T-helper 1 cell treated with Interleukin-12 subunit alpha and Interleukin-12 subunit beta and Interleukin-4 antibody, amounts not matched to agents 30 ng/mL and 1 ng/mL, for 36 hours (primary cell): ENCODE measurements around the gene PGAP3. TPM values are rescaled to one million over a fixed set of nuclear protein-coding genes. Genes with fewer than 3 reads are reported as not detected.

ENCODE experiments used
- intact Hi-C: fragments of 100-400 bp; cut with micrococcal nuclease; formaldehyde crosslinking; loops from one replicate; pipeline ENCODE4 v1.15.1; 2024
- total RNA-seq: library from RNA; stranded (reverse); gene quantifications from 2 replicates; pipeline ENCODE4 v1.2.3, GENCODE V29; 2022

The PGAP3 gene
- total RNA-seq, 1 donor from 2014 or later = 22.1 TPM

DNA sequence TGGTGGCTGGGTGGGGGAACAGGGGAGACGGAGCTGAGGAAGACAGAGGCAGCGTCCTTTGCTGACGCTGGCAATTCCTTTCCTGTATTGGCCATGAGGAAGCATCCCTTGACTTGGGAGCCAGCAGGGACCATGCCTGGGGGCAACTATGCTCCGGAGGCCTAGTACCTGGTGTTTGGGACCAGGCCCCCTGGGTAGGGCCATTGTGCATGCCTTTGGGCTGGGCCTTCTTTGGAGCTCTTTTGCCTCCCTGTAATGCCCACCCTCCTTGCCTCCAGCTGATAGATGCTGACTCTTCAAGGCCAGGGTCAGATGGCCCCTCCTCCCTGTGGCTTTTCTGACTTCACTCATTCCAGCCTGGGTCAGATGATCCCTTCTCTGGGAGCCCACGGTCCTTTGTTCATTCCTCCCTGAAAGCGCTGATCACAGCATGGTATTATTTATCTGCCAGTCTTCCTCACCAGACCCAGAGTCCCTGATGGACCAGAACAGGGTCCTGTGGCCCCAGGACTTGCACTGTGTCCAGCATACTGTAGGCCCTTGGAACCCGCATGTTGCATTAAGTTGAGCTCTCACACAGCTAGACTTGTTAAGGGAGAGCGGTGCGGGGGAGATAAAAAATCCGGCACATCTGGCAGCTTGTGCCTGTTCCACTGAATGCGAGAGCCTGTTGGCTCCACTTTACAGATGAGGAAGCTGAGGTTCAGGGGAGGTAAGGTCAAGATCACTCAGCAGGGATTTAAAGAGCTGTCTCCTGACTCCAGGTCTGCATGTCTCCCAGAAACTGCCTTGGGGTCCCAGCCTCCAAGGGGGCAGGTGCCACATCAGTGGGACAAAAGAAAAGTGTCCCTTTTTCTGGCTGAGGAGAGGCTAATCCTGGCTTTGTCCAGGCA is 48.0 kb downstream of the PGAP3 start:
- intact Hi-C loops = no loop called here

DNA sequence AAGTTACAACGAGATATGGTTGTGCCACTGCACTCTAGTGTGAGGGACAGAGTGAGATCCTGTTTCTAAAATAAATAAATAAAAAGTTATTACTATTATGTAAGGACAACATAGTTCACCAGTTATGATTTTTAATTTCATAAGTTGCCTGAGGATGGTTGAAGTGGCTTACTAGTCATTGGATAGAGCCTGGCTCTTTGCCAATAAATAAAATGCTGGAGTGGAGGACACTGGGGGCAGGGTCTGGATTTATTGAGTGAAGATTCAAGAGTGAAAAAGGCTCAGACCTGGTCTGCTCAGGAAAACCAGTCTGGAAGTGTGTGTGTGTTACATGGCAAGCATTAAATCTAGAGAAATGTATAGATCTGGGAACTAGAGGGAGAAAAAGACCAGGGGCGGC is 48.8 kb downstream of the PGAP3 start:
- intact Hi-C loops = no loop called here

DNA sequence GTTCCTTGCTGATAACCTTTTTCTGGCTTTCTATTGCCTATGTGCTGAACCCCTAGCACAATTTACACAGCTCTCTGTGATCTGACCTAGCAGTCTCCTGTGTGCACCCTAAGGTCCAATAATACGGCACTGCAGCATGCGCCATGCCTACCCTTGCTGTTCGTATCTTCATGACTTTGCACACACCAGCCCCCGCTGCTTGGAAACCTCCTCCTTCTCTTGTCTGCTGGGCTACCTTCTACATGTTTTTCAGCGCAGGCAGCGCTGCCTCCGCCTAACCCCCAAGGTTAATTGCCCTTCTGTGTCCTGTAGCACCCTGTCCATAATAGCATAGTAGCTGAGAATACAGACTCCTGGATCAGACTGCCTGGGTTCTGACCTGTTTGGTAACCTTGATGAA is 49.5 kb downstream of the PGAP3 start:
- intact Hi-C loops = no loop called here

DNA sequence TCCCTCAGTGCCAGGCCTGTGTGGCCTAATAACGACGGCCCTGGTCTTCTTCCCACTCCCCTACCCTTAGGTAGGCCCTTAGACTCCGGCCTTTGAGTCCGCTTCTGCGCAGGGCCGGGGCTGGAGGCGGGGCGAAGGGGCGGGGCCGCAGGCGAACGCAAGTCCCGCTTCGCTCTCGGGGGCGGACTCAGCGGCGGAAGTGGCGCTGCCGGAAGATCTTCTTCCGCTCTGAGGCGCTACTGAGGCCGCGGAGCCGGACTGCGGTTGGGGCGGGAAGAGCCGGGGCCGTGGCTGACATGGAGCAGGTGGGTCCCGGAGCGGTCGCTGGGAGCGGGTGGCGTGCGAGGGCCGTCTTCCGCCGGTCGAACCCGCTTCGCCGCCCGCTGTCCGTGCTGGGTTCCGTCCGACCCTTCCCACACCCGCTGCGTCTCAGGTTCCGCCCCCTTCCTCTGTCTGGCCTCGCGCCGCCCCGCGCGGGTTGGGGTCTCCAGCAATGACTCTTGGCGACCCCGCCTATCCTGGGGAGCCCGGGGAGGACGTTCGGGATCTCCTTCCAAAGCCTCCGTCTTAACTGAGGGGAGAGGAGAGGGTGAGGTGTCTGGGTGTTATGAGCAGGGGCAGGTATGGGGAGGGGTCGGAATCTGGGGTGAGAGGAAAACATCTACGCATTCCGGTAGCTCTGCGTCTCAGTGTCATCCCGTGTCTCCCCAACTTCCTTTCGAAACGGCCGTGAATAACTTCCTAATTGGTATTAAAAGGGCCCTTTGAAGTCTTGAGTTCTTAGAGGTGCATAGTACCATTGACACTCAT is 50.7 kb downstream of the PGAP3 start, which contains the start of gene STARD3:
Gene STARD3 (plus strand): TSS at position 218 of the 810 bp plus-strand sequence. CDS start 16,388 bp downstream, outside the sequence.
- intact Hi-C loops = loop anchor here (1.0 kb wide), 8 partner anchors 51 to 343 kb away; partner anchors contain the start of genes CDK12, IKZF3, LRRC3C and MIEN1

DNA sequence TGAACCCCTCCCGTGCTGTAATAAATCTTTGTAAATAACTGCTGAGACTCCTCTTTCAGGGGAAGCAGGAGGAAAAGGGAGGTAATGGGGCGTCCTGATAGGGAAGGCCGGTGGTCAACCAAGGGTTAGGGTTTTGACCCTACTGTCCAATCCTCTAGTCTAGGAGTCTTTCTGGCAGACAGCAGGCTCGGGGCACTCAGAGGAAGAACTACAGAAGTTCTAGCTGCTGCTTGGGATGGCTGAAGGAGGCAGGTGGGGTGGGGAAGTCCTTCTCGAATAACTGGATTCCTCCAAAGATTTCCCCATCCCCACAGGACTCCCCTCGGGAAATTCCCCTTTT is 51.3 kb downstream of the PGAP3 start:
- intact Hi-C loops = no loop called here

DNA sequence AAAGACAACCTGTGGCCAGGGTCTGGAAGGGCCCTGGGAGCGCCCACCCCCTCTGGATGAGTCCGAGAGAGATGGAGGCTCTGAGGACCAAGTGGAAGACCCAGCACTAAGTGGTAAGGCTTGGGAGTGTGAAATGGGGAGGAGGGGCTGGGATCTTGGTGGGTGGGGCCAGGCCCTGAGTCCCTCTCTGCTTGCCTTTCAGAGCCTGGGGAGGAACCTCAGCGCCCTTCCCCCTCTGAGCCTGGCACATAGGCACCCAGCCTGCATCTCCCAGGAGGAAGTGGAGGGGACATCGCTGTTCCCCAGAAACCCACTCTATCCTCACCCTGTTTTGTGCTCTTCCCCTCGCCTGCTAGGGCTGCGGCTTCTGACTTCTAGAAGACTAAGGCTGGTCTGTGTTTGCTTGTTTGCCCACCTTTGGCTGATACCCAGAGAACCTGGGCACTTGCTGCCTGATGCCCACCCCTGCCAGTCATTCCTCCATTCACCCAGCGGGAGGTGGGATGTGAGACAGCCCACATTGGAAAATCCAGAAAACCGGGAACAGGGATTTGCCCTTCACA is 52.2 kb downstream of the PGAP3 start:
- intact Hi-C loops = no loop called here

DNA sequence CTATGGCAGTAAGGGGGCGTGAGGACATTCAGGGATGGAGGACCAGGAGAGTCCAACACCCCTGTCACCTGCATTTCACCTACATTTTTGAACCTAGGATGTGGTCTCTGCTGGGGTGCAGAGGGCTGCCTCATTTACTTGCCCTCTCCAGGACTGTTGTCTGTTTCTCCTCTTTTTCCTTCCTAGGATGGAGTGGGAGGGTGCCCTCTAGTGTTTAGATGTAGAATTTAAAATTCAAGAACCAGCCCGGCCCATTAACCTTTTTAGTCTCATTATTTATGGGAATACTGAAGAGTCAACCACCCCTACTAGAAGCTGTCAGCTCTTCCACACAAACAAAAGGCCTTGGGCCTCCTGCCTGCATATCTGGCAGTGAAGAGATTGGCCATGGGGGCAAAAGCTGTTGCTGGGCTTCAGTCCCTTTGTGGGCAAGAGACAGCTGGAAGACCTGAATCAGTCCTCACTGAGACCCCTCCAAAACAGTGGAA is 53.4 kb downstream of the PGAP3 start:
- intact Hi-C loops = loop anchor here (1.0 kb wide), 1 partner anchor 12 kb away; no protein-coding TSS in a partner anchor

DNA sequence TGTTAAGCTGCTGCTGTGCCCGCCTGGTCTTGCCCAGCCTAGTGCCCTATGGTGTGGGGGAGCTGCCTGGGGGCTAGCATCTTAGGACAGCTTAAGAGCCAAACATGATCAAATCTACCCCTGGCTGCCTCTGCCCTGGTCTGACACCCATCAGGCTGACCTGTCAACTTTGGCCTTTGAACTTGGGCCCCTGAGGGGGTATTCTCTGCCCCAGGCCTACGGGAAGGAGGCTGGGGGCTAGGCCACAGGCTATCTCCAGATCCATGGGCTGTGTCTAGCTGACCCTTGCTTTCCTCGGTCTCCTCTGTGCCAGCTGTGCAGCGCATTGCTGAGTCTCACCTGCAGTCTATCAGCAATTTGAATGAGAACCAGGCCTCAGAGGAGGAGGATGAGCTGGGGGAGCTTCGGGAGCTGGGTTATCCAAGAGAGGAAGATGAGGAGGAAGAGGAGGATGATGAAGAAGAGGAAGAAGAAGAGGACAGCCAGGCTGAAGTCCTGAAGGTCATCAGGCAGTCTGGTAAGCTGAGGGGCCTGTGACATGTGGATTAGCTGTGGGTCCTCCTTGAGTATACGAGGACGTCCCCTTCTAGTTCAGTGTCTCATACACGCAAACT is 54.2 kb downstream of the PGAP3 start:
- intact Hi-C loops = loop anchor here (1.0 kb wide), 1 partner anchor 11 kb away; no protein-coding TSS in a partner anchor

DNA sequence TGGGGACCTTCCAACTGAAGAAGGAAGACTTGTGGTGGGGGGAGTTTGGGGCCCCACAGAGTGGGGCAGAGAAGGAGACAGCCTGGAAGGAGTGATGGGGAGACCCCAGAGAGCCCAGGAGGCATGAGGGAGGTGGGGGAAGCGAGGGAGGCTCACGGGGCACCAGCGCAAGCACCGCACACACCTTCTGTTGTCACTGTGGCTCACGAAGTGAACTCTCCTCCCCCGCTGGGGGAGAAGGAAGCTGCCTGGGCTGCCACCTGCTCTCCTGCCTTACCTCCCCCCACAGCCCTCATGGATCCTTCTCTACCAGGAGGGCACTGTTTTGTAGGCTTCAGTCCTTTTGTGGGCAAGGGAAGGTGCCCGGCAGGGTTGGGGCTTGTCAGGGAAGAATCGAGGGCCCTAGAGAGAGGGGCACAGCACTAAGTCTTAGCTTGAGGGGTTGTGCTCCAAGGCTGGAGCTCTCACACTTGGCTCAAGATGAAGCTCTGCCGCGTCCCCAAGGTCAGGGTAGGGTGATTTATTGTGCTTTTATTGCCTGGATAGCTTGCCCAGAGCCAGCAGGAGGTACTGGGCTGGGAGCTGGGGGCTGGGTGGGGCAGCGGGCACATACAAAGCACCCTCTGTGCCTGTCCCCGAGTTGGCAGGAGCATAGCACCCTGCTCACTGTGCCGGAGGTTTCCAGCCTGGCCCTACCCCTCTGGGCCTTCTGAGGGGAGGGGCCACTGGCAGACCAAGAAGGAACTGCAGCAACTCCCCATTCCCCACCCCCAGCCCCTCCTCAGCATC is 55.5 kb downstream of the PGAP3 start:
- intact Hi-C loops = no loop called here

DNA sequence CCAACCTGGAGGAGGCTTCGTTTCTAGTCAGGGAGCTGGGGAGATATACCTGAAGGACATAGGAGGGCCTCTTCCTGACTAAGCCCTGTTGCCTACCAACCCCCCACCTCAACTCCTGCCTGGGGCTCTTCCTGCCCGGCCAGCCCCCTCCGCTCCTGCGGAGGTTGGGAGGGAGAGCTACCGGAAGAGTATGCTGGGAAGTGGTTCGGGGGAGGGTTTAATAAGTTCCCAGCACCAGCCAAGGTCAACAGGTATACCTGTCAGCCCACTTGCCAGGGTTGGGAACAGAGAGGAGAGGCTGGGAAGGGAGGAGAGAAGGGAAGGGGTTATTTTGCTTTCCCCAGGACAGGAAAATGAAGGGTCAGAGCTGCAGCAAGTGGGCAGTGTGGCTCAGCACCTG is 56.5 kb downstream of the PGAP3 start:
- intact Hi-C loops = no loop called here

DNA sequence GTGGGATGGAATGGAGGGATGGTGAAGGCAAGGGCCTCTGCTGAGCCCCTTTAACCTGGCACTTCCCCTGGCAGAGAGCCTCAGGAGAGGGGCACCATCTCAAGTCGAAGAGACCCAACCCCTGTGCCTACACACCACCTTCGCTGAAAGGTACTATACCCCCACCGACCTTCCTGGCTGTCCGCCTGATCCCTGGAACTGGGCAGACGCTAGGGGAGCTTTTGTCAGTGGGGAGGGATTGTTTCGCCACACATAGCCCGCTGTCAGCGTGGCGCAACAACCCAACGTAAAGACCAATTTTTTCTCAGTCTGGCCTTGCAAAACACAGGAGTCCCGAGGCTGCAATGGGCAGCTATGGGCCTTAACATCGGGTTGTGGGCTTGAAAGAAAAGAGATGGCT is 58.0 kb downstream of the PGAP3 start:
- intact Hi-C loops = no loop called here

DNA sequence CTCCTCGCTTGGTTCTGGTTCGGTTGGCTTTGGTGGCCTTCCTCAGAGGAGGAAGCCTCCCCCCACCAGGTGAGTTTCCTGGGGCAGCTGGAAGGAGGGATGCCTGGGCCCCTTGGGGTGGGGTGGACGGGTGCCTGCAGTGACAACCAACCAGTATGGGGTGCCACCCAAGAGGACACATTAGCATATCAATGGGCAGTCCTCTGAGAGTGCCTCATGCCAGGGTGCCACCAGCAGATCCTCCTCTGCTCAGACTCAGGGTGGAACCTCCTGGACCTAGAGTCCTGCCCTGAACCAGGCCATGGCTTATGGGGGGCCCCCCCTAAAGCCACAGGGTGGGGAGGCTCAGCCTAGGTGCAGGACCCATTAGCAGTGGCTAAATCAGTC is 58.4 kb downstream of the PGAP3 start:
- intact Hi-C loops = no loop called here

DNA sequence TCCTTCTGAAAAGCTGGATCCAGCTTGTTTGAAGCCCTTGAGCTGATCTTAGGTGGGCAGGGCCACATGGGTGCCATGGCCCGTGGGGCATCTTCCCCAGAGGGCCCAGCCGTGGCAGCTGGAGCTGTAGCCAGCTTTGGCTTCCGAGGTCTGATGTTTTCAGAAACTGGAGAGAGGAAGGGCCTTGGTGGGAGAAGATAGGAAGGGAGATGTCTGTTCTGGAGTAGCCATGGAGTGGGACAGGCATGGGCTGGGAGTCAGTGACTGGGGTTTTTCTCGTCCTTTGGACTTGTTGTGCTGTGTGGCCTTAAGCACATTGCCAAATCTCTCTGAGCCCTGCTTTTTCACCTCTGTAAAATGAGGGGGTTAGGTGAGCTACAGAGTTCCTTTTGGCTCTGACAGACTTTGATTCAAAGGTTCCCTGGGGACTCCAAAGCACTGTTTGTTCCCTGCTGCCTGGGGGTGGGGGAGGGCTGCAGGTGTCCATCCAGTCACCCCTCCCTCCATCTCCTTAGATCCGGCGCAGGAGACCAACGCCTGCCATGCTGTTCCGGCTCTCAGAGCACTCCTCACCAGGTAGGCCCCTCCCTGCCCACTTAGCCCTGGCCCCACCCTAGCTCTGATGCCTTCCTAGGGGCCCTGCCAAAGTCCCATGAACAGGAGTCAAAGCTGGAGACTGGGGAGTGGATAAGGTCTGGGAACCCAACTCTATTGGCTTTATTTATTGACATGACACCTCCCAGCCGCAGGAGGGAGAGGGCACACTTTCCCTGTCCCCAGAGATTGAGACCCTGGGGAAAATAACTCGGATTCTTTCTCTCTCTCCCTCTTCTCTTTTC is 59.0 kb downstream of the PGAP3 start:
- intact Hi-C loops = no loop called here

DNA sequence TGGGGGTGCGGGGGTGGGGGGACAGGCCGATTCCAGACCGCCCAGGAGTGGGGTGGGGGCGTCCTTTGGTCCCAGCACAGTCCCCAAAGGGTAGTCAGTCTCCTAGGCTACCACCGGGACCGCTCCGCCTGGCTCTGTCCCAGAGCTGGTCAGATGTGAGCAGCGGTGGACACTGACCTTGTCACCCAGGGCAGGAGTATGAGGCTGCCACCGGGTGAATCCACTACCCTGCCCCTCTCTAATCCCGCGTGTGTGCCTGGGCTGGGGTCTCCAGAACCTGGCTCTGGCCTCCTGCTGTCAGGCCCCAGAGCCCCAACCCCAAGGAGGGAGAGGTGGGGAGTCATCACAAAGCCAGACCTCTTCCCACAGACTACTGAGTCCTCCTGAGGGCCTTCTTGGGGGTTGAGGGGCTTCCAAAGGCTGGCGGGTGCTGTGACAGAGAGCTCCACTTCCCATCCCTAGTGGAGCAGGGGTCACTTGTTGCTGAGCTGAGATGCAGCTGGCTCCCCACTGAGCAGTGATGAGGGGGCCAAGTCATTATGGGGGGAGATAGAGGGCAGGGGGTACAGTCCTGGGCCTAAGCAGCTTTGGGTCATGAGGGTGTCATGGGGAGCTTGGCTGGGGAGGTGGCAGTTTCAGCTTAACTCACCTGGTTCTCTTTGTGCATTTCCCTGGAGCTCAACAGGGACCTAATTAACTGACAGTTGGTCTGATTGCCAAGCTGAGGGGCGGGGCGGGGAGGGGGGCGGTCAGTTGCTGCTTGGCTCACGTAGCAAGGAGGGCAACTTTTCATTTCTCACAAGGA is 59.9 kb downstream of the PGAP3 start:
- intact Hi-C loops = no loop called here

DNA sequence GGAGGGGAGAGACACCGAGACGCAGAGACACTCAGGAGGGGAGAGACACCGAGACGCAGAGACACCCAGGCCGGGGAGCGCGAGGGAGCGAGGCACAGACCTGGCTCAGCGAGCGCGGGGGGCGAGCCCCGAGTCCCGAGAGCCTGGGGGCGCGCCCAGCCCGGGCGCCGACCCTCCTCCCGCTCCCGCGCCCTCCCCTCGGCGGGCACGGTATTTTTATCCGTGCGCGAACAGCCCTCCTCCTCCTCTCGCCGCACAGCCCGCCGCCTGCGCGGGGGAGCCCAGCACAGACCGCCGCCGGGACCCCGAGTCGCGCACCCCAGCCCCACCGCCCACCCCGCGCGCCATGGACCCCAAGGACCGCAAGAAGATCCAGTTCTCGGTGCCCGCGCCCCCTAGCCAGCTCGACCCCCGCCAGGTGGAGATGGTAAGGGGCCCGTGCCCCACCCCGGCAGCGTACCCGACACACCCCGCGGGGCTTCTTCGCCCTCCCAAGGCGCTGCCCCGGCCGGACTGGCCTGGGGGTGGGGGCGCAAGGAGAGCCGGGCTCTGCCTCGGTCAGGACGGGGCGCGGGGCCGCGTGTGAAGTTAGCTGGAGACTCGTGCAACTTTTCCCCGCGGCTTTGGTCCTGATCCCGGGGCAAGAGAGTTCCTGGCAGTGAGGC is 60.7 kb downstream of the PGAP3 start:
- intact Hi-C loops = no loop called here

DNA sequence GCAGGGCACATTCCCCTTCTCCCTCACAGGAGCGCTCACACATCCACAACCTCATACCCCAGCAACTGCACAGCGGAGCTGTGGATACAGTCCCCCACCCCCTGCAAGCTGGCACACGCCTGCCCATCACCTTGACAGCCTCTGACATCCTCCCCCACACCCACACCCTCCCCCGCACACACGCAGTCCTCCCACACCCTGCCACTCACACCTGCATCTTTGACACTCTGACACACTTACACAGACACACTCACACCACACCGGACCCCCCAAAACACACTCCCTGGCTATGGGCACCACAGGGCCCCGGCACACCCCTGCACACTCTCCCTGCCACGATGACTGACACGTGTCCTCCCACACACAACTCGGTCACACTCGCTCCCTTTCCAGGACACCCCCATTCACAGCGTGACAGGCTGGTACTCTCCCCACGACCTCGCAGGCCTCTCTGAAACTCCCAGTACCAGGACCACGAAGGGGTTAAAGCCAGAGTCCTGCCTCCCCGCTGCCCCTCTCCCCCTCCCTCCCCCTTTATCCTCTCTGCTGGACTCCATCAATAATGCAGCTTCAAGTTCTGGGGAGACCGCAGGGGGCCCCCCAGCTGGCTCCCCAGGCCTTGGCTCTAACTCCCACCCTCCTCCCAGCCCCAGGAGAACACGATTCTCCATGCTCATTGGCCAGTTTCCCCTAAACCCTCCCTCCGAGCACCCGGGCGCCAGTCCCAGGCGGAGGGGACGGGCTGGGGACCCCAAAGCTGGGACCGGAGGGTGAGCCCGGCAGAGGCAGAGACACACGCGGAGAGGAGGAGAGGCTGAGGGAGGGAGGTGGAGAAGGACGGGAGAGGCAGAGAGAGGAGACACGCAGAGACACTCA is 61.4 kb downstream of the PGAP3 start, which contains the start of gene PPP1R1B:
Gene PPP1R1B (plus strand): TSS at position 782 of the 876 bp plus-strand sequence. CDS start 441 bp downstream, outside the sequence.
- intact Hi-C loops = no loop called here

DNA sequence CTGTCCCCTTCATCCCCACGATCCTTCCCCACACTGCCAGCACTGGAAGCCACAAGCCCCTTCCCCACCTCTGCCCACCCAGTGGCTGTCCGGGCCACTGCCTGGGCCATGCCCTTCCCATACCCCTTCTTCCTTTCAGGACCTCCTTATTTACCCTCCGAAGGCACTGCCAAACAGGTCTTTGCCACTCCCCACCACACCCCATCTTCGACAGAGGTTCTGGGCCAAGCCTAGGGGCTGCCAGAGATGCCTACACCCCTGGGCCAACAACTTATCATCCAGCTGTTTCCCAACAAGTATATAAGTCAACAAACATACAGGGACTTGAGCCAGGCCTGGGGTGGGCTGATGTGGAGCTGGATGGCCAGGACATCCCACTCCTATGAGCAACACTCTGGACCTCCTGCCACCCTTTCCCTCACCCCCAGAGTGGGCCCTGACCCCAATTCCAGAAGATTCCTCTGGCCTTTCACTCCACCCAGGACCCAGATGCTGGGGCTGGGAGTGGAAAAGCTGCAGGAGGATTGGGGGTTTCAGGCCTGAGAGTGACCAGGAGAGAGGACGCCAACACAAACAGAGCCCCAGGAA is 62.6 kb downstream of the PGAP3 start:
- intact Hi-C loops = no loop called here
